Mesodermal cell (in vitro differentiated cells): Measurements from ENCODE around the gene EHBP1L1.

Experiments used
- H3K27ac ChIP-seq: 2 replicates; pipeline ENCODE4 v1.7.0; 2013; ENCODE audit warnings: mild to moderate bottlenecking, low read depth, low read length, moderate library complexity; ENCODE audit not compliant: severe bottlenecking
- H3K36me3 ChIP-seq: 2 replicates; pipeline ENCODE4 v1.7.1; 2013; ENCODE audit warnings: mild to moderate bottlenecking, low read length, moderate library complexity; ENCODE audit not compliant: control insufficient read depth, insufficient read depth
- H3K4me1 ChIP-seq: one replicate; pipeline ENCODE4 v1.7.1; 2013; ENCODE audit warnings: mild to moderate bottlenecking, low read length; ENCODE audit not compliant: insufficient read depth, control insufficient read depth, poor library complexity, severe bottlenecking
- H3K4me3 ChIP-seq: 2 replicates; pipeline ENCODE4 v1.7.0; 2013; ENCODE audit warnings: low read length, control low read depth, mild to moderate bottlenecking; ENCODE audit not compliant: insufficient read depth, poor library complexity, severe bottlenecking; ENCODE audit errors: extremely low read depth
- H3K9me3 ChIP-seq: 2 replicates; pipeline ENCODE4 v1.7.1; 2013; ENCODE audit warnings: mild to moderate bottlenecking, low read length, moderate library complexity; ENCODE audit not compliant: control insufficient read depth
- WGBS, 2 experiments: methylation state at CpG; one replicate each; pipeline ENCODE4 v1.1.5; 2013; ENCODE audit warnings: missing lambda C conversion rate in 2 of 2; ENCODE audit not compliant: insufficient coverage in 2 of 2; 5-methylcytosine and 5-hydroxymethylcytosine counted together

The EHBP1L1 gene

GRCh38 chr11:65581928-65582327 is 6.1 kb downstream of the EHBP1L1 start:
- Histone ChIP-seq H3K4me1 (peaks cover 9% of the 10 kb centered on the region), H3K4me3 (no peak overlapping the region), H3K9me3 (no peaks in the 10 kb centered on the region), H3K36me3 (peaks cover 14% of the 10 kb centered on the region), H3K27ac (no peak overlapping the region)
- 86 to 96% methylated on average over 3 of the region's 3 CpGs for WGBS, 2 experiments

- Histone ChIP-seq H3K27ac (no peak overlapping the region), H3K9me3 (no peaks in the 10 kb centered on the region), H3K4me3 (no peak overlapping the region), H3K4me1 (peaks cover 10% of the 10 kb centered on the region), H3K36me3 (peaks cover 14% of the 10 kb centered on the region)
- 93 to 94% methylated on average over 3 to 5 of the region's 10 CpGs for WGBS, 2 experiments
These were observed 7.7 kb downstream of the EHBP1L1 start for GRCh38 chr11:65583589-65583988.

DNA sequence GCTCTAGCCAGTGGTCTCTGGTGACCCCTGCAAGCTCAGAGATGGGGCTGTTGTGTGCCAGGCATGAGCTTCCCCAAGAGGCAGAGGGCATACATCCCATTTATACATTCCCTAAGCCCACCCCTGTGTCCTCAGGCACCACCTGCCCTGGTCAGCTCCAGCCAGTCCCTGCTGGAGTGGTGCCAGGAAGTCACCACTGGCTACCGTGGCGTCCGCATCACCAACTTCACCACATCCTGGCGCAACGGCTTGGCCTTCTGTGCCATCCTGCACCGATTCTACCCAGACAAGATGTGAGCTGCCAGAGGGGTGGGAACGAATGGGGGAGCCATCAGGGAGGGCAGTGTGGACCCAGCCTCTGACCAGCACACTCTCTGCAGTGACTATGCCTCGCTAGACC is 8.3 kb downstream of the EHBP1L1 start:
- Histone ChIP-seq H3K9me3 (no peaks in the 10 kb centered on the region), H3K4me1 (peaks cover 10% of the 10 kb centered on the region), H3K4me3 (no peak overlapping the region), H3K27ac (no peak overlapping the region), H3K36me3 (peaks cover 14% of the 10 kb centered on the region)
- 90 to 91% methylated on average over 4 to 7 of the region's 8 CpGs for WGBS, 2 experiments

- WGBS, 2 experiments: 33 to 48% methylated on average over 35 of the region's 46 CpGs
- Histone ChIP-seq H3K4me1 (peaks cover 12% of the 10 kb centered on the region), H3K27ac (no peak overlapping the region), H3K36me3 (peaks cover 14% of the 10 kb centered on the region), H3K9me3 (no peaks in the 10 kb centered on the region), H3K4me3 (no peak overlapping the region)
These were observed 8.9 kb downstream of the EHBP1L1 start for GRCh38 chr11:65584723-65585171.

GRCh38 chr11:65585396-65586246 is 9.8 kb downstream of the EHBP1L1 start:
- H3K27ac ChIP-seq: no peak overlapping the region
- WGBS, 2 experiments: 64 to 65% methylated on average over 43 to 48 of the region's 51 CpGs

DNA sequence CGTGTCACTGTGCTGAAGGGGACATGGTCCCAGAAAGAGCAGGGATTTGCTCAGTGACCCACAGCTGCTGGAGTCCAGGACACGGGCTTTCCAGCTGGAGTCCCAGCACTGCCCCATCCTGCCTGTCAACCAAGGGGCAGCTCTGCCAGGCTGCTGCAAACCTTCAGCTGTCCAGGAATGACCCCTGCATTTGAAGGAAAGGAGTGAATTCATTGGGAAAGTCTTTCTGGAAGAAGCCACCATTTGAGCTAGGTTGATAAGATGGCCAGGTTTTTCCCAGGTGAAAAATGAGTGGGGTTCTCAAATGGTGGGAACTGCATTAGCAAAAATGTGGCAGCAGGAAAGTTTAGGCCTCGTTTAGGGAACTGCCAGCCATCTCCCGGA is 10.4 kb downstream of the EHBP1L1 start:
- no peak overlapping the region for H3K27ac ChIP-seq
- H3K9me3 ChIP-seq: no peaks in the 10 kb centered on the region
- peaks cover 10% of the 10 kb centered on the region for H3K36me3 ChIP-seq
- no peak overlapping the region for H3K4me3 ChIP-seq
- WGBS, 2 experiments: 88 to 95% methylated on average over 4 of the region's 4 CpGs
- peaks cover 12% of the 10 kb centered on the region for H3K4me1 ChIP-seq

More at GRCh38 chr11:65585396-65586246, 9.8 kb downstream of the EHBP1L1 start:
- H3K9me3 ChIP-seq: no peaks in the 10 kb centered on the region
- H3K36me3 ChIP-seq: peaks cover 14% of the 10 kb centered on the region
- no peak overlapping the region for H3K4me3 ChIP-seq
- peaks cover 12% of the 10 kb centered on the region for H3K4me1 ChIP-seq

DNA sequence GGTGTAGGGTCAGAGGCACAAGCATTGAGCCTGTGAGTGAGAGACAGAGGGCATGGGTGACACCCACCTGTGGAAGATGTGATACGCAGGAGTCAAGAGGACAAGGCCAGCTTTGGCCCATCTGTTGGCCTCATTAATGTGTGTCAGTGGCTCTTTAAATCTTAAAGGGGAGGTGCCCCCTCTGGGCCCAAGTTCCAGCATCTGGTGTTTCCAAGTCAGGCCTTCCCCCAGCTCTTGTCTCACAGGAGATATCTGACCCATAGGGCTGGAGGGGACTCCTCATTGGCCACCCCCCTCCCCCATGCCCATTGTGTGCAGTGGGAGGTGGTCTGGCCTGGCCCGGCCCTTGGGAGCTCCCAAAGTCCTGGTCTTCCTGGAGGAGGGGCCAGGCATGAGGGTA is 10.8 kb downstream of the EHBP1L1 start:
- H3K36me3 ChIP-seq: peaks cover 8% of the 10 kb centered on the region
- H3K27ac ChIP-seq: no peak overlapping the region
- 79 to 83% methylated on average over 1 to 2 of the region's 2 CpGs for WGBS, 2 experiments
- H3K9me3 ChIP-seq: no peaks in the 10 kb centered on the region
- peaks cover 12% of the 10 kb centered on the region for H3K4me1 ChIP-seq
- H3K4me3 ChIP-seq: no peak overlapping the region

- H3K27ac ChIP-seq: no peak overlapping the region
- 72 to 78% methylated on average over 13 of the region's 13 CpGs for whole genome bisulfite sequencing, 2 experiments
These were observed 12.6 kb downstream of the EHBP1L1 start for GRCh38 chr11:65588199-65589054.

DNA sequence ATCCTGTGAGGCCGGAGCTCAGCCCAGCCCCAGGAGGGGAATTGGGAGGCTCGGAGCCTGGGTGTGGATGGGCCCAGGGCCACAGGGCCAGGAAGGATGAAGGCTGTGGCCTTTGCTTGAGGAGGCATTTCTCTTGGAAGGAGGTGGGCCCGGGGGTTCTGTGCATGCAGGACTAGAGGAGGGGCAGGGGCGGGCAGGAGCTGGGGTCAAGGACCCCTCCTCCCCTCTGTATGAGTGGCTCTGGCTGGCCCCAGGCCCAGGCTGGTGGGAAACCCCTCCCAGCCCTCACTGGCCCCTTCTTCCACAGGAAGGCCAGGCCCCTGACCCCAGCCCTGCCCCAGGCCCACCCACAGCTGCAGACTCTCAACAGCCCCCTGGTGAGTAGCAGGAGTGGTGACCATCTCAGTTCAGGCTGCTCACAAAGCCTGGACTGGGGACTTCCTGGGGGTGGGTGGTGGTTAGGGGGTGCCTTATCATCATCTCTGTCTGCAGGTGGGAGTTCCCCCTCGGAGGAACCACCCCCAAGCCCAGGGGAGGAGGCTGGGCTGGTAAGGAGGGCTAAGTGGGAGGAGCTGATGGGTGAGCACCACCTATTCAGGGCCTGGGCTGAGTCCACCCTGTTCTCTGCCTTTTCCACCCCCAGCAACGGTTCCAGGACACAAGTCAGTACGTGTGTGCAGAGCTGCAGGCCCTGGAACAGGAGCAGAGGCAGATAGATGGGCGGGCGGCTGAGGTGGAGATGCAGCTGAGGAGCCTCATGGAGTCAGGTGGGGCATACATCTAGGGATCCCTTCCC is 13.8 kb downstream of the EHBP1L1 start:
- peaks cover 12% of the 10 kb centered on the region for H3K4me1 ChIP-seq
- no peak overlapping the region for H3K27ac ChIP-seq
- H3K36me3 ChIP-seq: peaks cover 4% of the 10 kb centered on the region
- no peak overlapping the region for H3K4me3 ChIP-seq
- 83 to 85% methylated on average over 6 of the region's 9 CpGs for WGBS, 2 experiments
- no peaks in the 10 kb centered on the region for H3K9me3 ChIP-seq

More at GRCh38 chr11:65588199-65589054, 12.6 kb downstream of the EHBP1L1 start:
- Histone ChIP-seq H3K36me3 (peaks cover 4% of the 10 kb centered on the region), H3K4me3 (no peak overlapping the region), H3K9me3 (no peaks in the 10 kb centered on the region), H3K4me1 (peaks cover 12% of the 10 kb centered on the region)

DNA sequence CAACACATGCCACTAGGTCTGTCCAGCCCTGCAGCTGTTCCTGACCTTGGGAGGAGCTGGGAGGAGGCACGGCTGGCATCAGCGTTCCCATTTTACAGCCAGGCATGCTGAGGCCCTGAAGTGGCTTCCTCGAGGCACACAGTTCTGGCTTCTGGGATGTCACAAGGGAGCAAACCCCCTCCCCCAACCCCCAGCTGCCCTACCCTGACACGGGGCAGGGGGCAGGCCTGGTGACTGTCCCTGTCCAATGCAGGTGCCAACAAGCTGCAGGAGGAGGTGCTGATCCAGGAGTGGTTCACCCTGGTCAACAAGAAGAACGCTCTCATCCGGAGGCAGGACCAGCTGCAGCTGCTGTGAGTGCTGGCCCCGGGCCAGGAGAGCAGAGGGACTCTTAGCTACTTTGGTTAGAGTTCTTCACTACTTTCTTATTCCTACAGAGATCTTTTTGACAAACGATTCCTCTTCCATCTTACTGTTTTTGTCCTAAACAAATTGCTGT is 14.4 kb downstream of the EHBP1L1 start:
- WGBS, 2 experiments: 88 to 93% methylated on average over 5 to 8 of the region's 8 CpGs
- Histone ChIP-seq H3K4me3 (no peak overlapping the region), H3K36me3 (peaks cover 4% of the 10 kb centered on the region), H3K27ac (no peak overlapping the region), H3K4me1 (peaks cover 12% of the 10 kb centered on the region), H3K9me3 (no peaks in the 10 kb centered on the region)
